Fibroblast of lung (primary cell): Measurements from ENCODE around the gene IGF2.

Source experiments
- EZH2 ChIP-seq: IDR thresholded peaks from 2 replicates; pipeline ENCODE4 v1.5.1; 2012; ENCODE audit warnings: low read length, control low read depth, mild to moderate bottlenecking; ENCODE audit errors: missing control alignments
- TF ChIP-seq, protein P1 (sequence below), 2 donors: IDR thresholded peaks in 1 of 2; conservative IDR thresholded peaks in 1 of 2; 1 replicate in 1 of 2; 2 replicates in 1 of 2; pipeline ENCODE4 v1.5.1; 2011 to 2012; ENCODE audit warnings: low read length in 2 of 2, control low read depth in 1 of 2, inconsistent platforms in 1 of 2, low read depth in 1 of 2, mild to moderate bottlenecking in 1 of 2

DNA sequence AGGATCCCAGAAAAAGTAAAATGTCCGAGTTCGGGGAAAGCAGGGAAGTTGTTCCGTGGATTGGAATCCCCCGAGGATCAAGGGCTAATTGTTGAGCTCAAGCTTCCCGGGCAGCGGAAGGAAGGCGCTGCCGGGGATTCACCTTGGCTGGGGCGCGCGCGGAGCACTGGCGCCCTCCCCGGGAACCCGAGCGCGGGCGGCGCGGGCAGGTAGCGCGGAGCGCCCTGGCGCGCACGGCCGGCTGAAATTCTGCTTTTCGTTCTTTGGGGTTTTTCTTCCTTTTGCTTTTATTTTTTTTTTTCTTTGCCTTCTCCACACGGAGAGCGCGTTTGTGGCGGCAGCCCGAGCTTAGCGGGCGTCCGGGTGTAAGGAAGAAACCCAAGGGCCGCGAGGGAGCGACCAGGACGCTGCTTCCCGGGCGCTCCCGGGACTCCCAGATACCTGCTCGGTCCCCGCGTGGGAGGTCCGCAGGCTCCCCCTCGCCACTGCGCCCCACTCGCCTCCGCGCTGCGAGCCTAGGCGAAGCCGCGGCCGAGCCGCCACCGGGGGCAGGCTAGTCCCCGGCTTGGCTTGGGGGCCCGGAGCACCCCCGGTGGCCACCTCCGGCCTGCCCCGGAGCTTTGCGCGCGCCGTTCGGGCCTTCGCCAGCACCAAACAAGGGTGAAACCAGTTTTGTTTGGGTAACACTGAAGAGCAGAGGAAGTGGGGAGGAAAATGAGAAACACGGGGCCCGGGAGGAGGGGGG is 4.8 kb upstream of the IGF2 start:
- TF ChIP-seq, protein P1, sequence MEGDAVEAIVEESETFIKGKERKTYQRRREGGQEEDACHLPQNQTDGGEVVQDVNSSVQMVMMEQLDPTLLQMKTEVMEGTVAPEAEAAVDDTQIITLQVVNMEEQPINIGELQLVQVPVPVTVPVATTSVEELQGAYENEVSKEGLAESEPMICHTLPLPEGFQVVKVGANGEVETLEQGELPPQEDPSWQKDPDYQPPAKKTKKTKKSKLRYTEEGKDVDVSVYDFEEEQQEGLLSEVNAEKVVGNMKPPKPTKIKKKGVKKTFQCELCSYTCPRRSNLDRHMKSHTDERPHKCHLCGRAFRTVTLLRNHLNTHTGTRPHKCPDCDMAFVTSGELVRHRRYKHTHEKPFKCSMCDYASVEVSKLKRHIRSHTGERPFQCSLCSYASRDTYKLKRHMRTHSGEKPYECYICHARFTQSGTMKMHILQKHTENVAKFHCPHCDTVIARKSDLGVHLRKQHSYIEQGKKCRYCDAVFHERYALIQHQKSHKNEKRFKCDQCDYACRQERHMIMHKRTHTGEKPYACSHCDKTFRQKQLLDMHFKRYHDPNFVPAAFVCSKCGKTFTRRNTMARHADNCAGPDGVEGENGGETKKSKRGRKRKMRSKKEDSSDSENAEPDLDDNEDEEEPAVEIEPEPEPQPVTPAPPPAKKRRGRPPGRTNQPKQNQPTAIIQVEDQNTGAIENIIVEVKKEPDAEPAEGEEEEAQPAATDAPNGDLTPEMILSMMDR (conservative IDR thresholded peaks at IDR 0.05 in 1 of 2, IDR thresholded peaks at IDR 0.05 in 1 of 2; ENCODE audit: low read depth in 1 of 2, low read length in 2 of 2), result no peak
- TF ChIP-seq EZH2, result no peak
